HepG2 (cell line): ENCODE measurements around the gene IP6K3. TPM values are rescaled to one million over a fixed set of nuclear protein-coding genes. Genes with fewer than 3 reads are reported as not detected.

ENCODE experiments used
- CCAR2 ChIP-seq: fragments of 200-400 bp; formaldehyde crosslinking; optimal IDR thresholded peaks from 2 replicates; pipeline ENCODE3; 2018; ENCODE audit warnings: low read depth, mild to moderate bottlenecking, low read length, moderate library complexity
- CHCHD3 ChIP-seq: sonication (generic); formaldehyde crosslinking; IDR thresholded peaks from 2 replicates; pipeline ENCODE4 v1.8.0; 2022; ENCODE audit warnings: mild to moderate bottlenecking, missing genetic modification reagents, moderate library complexity
- DMAP1 ChIP-seq: IDR thresholded peaks from 2 replicates; pipeline ENCODE4 v1.6.1; 2016
- KDM5A ChIP-seq: fragments of 200-600 bp; sonication (generic); IDR thresholded peaks from 2 replicates; pipeline ENCODE4 v1.7.0; 2018; ENCODE audit warnings: antibody characterized with exemption, mild to moderate bottlenecking, low read length, borderline replicate concordance
- SIX4 ChIP-seq: sonication (generic); formaldehyde crosslinking; IDR thresholded peaks from 2 replicates; pipeline ENCODE4 v1.4.0; 2020; ENCODE audit warnings: missing genetic modification reagents
- SMAD1 ChIP-seq: sonication (generic); formaldehyde crosslinking; IDR thresholded peaks from 2 replicates; pipeline ENCODE4 v1.4.0; 2020; ENCODE audit warnings: missing genetic modification reagents, low read depth, mild to moderate bottlenecking, borderline replicate concordance
- SRY ChIP-seq: sonication (generic); formaldehyde crosslinking; IDR thresholded peaks from 2 replicates; pipeline ENCODE4 v1.8.0; 2022; ENCODE audit warnings: mild to moderate bottlenecking, missing genetic modification reagents
- ZBTB20 ChIP-seq: sonication (generic); formaldehyde crosslinking; IDR thresholded peaks from 2 replicates; pipeline ENCODE4 v1.8.1; 2023; ENCODE audit warnings: missing genetic modification reagents, low read depth, mild to moderate bottlenecking, borderline replicate concordance
- ZNF260 ChIP-seq: sonication (generic); formaldehyde crosslinking; IDR thresholded peaks from 2 replicates; pipeline ENCODE4 v1.4.0; 2020; ENCODE audit warnings: missing genetic modification reagents, low read depth, mild to moderate bottlenecking, borderline replicate concordance
- ZNF282 ChIP-seq: fragments of 450-650 bp; IDR thresholded peaks from 2 replicates; pipeline ENCODE4 v1.6.1; 2018; ENCODE audit not compliant: partially characterized antibody
- ZNF296 ChIP-seq: sonication (generic); formaldehyde crosslinking; conservative IDR thresholded peaks from 2 replicates; pipeline ENCODE4 v1.5.0; 2020; ENCODE audit warnings: mild to moderate bottlenecking, missing genetic modification reagents
- ZNF773 ChIP-seq: sonication (generic); formaldehyde crosslinking; IDR thresholded peaks from 2 replicates; pipeline ENCODE4 v1.4.0; 2020; ENCODE audit warnings: missing genetic modification reagents, borderline replicate concordance
- polyA plus RNA-seq, 8 experiments: library from polyadenylated mRNA; depleted of rRNA in 3 of 8; stranded (reverse) in 7 of 8; unstranded in 1 of 8; fragments of >200 nt; fragmentation: Illumina TruSeq in 4 of 8; extraction: Trizol in 4 of 8; gene quantifications; 2 replicates each; pipeline versions ENCODE4 v1.2.1 to v1.2.3, GENCODE V29; 2011 to 2016; ENCODE audit warnings: low read depth in 4 of 8, missing spikeins in 1 of 8, mixed read lengths in 1 of 8; ENCODE audit not compliant: insufficient read depth in 1 of 8
- total RNA-seq, 5 experiments: library from RNA; depleted of rRNA; stranded (reverse); fragments of >200 nt; fragmentation: Illumina TruSeq; extraction: Trizol; gene quantifications; 2 replicates each; pipeline ENCODE4 v1.2.3, GENCODE V29; 2016; ENCODE audit warnings: low read depth in 1 of 5
- TF ChIP-seq, protein P1 (sequence below): sonication (generic); formaldehyde crosslinking; IDR thresholded peaks from 2 replicates; pipeline ENCODE4 v1.4.0; 2020; ENCODE audit warnings: missing genetic modification reagents, mild to moderate bottlenecking, borderline replicate concordance
- TF ChIP-seq, protein P2 (sequence below): sonication (generic); formaldehyde crosslinking; IDR thresholded peaks from 2 replicates; pipeline ENCODE4 v1.4.0; 2020; ENCODE audit warnings: low read depth, mild to moderate bottlenecking, missing genetic modification reagents
- TF ChIP-seq, protein P3 (sequence below): sonication (generic); formaldehyde crosslinking; IDR thresholded peaks from 2 replicates; pipeline ENCODE4 v1.4.0; 2020; ENCODE audit warnings: missing genetic modification reagents
- TF ChIP-seq, protein P4 (sequence below): sonication (generic); formaldehyde crosslinking; IDR thresholded peaks from 2 replicates; pipeline ENCODE4 v1.9.0; 2022; ENCODE audit warnings: missing genetic modification reagents, mild to moderate bottlenecking, borderline replicate concordance

Gene IP6K3
- total and polyA plus RNA-seq, 2 of the 13 experiments (the other 11 are each of a cell fraction or from before 2014, with no cell fraction given) = 0.11 to 0.18 TPM

DNA sequence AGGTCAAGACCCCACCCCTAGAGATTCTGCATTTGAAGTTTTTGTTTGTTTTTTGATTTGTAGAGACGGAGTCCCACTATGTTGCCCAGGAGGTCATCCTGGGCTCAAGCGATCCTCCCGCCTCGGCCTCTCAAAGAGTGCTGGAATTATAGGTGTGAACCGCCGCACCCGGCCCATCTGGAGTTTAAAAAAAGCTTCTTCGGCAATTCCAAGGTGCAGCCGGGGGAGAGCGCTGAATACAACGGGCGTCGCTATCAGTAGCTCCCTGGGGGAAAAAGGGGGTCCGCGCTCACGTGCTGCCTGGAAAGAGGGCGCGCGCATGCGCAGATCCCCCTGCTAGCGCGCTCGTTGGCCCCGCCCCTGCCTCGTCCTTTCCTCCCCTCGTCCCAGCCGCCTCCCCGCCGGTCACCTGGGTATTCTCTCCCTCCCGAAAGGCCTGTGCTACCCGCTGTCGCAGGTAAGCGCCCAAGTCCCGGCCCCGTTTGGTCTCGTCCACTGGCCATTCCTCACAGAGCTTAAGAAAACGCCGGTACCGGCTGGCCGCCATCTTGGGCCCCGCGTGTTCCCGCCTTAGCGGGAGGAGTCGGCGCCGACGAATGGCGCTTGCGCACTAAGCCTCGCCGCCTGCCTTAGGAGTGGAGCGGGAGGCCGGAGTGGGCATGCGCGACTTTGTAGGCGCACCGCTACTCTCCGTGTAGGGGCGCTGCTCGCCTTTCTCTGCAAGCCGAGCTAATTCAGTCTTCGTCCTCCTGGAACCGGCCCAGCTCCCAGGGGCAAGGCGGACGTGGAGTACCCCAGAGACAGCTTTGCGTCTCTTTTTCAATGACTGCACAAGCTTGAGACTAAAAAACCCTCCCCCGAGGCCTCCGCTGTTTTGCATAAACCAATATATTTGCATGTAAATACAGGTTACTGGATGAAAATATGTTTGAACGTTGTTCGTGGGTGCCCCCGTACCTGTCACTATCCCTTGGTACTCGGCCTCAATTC lies 35.3 kb downstream of the IP6K3 start, which contains the start of gene UQCC2 (continued):
- TF ChIP-seq KDM5A (peak; percentile 76; the same call in 1 of the 2 replicates), DMAP1 (CRISPR knock-in tag) (peak; percentile 99), SIX4 (CRISPR knock-in tag) (no peak; the same call in 1 of the 2 replicates), ZNF260 (CRISPR knock-in tag) (no peak), CCAR2 (no peak), ZNF296 (CRISPR knock-in tag) (peak; percentile 89), ZBTB20 (CRISPR knock-in tag) (peak; percentile 91; the same call in 1 of the 2 replicates), SMAD1 (CRISPR knock-in tag) (no peak), ZNF773 (no peak), CHCHD3 (peak; percentile 64; the same call in 1 of the 2 replicates), SRY (CRISPR knock-in tag) (peak; percentile 84; the same call in 1 of the 2 replicates), ZNF282 (no peak)
- TF ChIP-seq, protein P1, sequence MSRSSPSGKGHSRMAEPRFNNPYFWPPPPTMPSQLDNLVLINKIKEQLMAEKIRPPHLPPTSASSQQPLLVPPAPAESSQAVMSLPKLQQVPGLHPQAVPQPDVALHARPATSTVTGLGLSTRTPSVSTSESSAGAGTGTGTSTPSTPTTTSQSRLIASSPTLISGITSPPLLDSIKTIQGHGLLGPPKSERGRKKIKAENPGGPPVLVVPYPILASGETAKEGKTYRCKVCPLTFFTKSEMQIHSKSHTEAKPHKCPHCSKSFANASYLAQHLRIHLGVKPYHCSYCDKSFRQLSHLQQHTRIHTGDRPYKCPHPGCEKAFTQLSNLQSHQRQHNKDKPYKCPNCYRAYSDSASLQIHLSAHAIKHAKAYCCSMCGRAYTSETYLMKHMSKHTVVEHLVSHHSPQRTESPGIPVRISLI = peak; percentile 35; the same call in 1 of the 2 replicates
- TF ChIP-seq, protein P2, sequence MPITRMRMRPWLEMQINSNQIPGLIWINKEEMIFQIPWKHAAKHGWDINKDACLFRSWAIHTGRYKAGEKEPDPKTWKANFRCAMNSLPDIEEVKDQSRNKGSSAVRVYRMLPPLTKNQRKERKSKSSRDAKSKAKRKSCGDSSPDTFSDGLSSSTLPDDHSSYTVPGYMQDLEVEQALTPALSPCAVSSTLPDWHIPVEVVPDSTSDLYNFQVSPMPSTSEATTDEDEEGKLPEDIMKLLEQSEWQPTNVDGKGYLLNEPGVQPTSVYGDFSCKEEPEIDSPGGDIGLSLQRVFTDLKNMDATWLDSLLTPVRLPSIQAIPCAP (CRISPR knock-in tag) = no peak
- TF ChIP-seq, protein P3, sequence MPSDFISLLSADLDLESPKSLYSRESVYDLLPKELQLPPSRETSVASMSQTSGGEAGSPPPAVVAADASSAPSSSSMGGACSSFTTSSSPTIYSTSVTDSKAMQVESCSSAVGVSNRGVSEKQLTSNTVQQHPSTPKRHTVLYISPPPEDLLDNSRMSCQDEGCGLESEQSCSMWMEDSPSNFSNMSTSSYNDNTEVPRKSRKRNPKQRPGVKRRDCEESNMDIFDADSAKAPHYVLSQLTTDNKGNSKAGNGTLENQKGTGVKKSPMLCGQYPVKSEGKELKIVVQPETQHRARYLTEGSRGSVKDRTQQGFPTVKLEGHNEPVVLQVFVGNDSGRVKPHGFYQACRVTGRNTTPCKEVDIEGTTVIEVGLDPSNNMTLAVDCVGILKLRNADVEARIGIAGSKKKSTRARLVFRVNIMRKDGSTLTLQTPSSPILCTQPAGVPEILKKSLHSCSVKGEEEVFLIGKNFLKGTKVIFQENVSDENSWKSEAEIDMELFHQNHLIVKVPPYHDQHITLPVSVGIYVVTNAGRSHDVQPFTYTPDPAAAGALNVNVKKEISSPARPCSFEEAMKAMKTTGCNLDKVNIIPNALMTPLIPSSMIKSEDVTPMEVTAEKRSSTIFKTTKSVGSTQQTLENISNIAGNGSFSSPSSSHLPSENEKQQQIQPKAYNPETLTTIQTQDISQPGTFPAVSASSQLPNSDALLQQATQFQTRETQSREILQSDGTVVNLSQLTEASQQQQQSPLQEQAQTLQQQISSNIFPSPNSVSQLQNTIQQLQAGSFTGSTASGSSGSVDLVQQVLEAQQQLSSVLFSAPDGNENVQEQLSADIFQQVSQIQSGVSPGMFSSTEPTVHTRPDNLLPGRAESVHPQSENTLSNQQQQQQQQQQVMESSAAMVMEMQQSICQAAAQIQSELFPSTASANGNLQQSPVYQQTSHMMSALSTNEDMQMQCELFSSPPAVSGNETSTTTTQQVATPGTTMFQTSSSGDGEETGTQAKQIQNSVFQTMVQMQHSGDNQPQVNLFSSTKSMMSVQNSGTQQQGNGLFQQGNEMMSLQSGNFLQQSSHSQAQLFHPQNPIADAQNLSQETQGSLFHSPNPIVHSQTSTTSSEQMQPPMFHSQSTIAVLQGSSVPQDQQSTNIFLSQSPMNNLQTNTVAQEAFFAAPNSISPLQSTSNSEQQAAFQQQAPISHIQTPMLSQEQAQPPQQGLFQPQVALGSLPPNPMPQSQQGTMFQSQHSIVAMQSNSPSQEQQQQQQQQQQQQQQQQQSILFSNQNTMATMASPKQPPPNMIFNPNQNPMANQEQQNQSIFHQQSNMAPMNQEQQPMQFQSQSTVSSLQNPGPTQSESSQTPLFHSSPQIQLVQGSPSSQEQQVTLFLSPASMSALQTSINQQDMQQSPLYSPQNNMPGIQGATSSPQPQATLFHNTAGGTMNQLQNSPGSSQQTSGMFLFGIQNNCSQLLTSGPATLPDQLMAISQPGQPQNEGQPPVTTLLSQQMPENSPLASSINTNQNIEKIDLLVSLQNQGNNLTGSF (CRISPR knock-in tag) = peak; percentile 88
- TF ChIP-seq, protein P4, sequence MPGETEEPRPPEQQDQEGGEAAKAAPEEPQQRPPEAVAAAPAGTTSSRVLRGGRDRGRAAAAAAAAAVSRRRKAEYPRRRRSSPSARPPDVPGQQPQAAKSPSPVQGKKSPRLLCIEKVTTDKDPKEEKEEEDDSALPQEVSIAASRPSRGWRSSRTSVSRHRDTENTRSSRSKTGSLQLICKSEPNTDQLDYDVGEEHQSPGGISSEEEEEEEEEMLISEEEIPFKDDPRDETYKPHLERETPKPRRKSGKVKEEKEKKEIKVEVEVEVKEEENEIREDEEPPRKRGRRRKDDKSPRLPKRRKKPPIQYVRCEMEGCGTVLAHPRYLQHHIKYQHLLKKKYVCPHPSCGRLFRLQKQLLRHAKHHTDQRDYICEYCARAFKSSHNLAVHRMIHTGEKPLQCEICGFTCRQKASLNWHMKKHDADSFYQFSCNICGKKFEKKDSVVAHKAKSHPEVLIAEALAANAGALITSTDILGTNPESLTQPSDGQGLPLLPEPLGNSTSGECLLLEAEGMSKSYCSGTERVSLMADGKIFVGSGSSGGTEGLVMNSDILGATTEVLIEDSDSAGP (CRISPR knock-in tag) = peak; percentile 92; the same call in 1 of the 2 replicates
